Fibroblast of lung (primary cell): ENCODE data around the gene PRPF8.

Experiments used
- EZH2 ChIP-seq: IDR thresholded peaks from 2 replicates; pipeline ENCODE4 v1.5.1; 2012; ENCODE audit warnings: low read length, control low read depth, mild to moderate bottlenecking; ENCODE audit errors: missing control alignments
- TF ChIP-seq, protein P1 (sequence below), 2 donors: IDR thresholded peaks in 1 of 2; conservative IDR thresholded peaks in 1 of 2; 1 replicate in 1 of 2; 2 replicates in 1 of 2; pipeline ENCODE4 v1.5.1; 2011 to 2012; ENCODE audit warnings: low read length in 2 of 2, control low read depth in 1 of 2, inconsistent platforms in 1 of 2, low read depth in 1 of 2, mild to moderate bottlenecking in 1 of 2

GRCh38 chr17:1658100-1658499, 26.6 kb downstream of the PRPF8 start:
- TF ChIP-seq, protein P1, sequence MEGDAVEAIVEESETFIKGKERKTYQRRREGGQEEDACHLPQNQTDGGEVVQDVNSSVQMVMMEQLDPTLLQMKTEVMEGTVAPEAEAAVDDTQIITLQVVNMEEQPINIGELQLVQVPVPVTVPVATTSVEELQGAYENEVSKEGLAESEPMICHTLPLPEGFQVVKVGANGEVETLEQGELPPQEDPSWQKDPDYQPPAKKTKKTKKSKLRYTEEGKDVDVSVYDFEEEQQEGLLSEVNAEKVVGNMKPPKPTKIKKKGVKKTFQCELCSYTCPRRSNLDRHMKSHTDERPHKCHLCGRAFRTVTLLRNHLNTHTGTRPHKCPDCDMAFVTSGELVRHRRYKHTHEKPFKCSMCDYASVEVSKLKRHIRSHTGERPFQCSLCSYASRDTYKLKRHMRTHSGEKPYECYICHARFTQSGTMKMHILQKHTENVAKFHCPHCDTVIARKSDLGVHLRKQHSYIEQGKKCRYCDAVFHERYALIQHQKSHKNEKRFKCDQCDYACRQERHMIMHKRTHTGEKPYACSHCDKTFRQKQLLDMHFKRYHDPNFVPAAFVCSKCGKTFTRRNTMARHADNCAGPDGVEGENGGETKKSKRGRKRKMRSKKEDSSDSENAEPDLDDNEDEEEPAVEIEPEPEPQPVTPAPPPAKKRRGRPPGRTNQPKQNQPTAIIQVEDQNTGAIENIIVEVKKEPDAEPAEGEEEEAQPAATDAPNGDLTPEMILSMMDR (conservative IDR thresholded peaks at IDR 0.05 in 1 of 2, IDR thresholded peaks at IDR 0.05 in 1 of 2; ENCODE audit: low read depth in 1 of 2, low read length in 2 of 2) = no peak
- TF ChIP-seq EZH2 = no peak
